Retinal pigment epithelial cell (primary cell): ENCODE measurements around the gene RNLS.

Source experiments
- DNase-seq: peaks from one replicate; pipeline ENCODE4 v3.0.0-alpha.2; 2010; ENCODE audit warnings: low read depth
- H3K4me3 ChIP-seq: 2 replicates; pipeline ENCODE4 v1.5.1; 2011; ENCODE audit warnings: mild to moderate bottlenecking, low read length, control low read depth, moderate library complexity
- TF ChIP-seq, protein P1 (sequence below): conservative IDR thresholded peaks from 2 replicates; pipeline ENCODE4 v1.5.1; 2011; ENCODE audit warnings: low read depth, low read length, control low read depth, inconsistent platforms

RNLS gene

DNA sequence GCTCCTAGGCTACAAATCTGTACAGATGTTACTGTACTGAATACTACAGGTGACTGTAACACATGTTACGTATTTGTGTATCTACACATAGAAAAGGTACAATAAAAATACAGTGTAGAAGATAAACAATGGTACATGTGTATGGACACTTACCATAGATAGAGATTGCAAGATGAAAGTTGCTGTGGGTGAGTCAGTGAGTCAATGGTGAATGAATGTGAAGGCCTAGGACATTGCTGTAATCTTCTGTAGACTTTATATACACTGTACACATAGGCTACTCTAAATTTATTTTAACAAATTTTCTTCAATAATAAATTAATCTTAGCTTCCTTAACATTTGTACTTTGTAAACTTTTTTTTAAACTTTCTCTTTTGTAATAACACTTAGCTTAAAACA lies 205.6 kb downstream of the RNLS start:
- TF ChIP-seq, protein P1, sequence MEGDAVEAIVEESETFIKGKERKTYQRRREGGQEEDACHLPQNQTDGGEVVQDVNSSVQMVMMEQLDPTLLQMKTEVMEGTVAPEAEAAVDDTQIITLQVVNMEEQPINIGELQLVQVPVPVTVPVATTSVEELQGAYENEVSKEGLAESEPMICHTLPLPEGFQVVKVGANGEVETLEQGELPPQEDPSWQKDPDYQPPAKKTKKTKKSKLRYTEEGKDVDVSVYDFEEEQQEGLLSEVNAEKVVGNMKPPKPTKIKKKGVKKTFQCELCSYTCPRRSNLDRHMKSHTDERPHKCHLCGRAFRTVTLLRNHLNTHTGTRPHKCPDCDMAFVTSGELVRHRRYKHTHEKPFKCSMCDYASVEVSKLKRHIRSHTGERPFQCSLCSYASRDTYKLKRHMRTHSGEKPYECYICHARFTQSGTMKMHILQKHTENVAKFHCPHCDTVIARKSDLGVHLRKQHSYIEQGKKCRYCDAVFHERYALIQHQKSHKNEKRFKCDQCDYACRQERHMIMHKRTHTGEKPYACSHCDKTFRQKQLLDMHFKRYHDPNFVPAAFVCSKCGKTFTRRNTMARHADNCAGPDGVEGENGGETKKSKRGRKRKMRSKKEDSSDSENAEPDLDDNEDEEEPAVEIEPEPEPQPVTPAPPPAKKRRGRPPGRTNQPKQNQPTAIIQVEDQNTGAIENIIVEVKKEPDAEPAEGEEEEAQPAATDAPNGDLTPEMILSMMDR: no peak
- DNase-seq: no peak
- no peak overlapping the region for H3K4me3 ChIP-seq

DNA sequence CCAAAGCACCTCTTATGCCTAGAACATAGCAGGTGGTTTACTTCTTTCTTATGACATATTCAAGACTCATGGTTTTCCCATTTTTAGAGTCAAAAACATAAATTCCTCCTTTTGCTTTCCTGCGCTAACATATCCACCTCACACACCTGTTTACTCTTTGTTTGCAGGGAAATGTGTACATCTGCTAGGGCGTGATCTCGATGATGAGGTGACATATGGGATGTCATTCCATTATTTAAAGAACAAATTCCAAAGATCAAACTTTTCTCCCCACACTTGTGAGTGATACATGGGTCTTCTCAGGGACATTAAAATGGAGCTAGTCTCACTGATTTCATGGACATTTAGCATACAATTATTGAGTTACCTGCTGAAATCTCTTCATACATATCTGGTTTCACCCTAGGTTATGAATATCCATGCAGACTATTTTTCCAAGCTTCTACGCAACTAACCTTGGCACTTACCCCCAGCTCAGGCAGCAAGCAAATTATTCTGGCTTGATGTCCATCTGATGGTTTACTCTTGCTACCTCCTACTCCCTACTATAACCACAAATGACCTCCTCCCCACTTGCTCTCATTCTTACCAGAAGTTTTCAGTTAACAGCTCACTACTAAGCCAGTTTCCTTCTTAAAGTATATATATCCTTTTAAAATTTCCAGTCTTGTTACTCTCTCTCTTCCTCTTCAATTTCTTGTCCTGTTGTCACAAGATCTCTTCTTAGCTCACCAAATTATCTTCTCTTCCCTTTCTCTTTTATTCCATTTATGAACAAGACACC lies 208.5 kb downstream of the RNLS start:
- H3K4me3 ChIP-seq: no peak overlapping the region
- TF ChIP-seq, protein P1: no peak
- DNase-seq: no peak

DNA sequence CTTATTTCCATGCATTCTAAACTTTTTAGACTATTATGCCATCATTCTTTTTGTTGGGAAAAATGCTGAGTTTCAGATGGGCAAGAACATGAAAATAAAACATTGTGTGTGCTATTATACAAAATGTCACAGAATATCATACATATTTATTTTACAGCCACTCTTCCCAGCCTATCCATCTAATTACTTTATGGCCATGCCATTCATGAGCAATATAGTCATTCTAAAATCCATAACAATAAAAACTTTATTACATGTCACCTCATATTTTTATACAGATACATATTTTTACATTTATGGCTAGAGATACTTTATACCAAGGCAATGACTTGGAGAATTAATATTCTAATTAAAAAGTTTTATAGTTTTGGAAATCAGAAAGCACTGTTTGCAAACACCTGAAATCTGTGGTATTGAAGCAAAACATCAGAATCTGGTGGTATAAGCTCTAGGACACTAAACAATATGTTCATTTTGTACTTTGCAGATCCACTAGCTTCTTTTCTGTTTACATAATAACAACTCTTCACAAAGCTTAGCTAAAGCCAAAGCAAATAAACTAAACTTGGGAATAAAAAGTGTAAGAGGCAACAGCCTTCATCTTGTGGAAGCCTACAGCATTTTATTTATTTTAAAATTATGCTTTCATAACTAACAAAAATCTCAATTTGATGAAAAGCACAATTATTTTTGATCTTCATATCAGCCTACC lies 210.1 kb downstream of the RNLS start:
- TF ChIP-seq, protein P1: no peak
- no peak overlapping the region for H3K4me3 ChIP-seq
- DNase-seq: no peak

DNA sequence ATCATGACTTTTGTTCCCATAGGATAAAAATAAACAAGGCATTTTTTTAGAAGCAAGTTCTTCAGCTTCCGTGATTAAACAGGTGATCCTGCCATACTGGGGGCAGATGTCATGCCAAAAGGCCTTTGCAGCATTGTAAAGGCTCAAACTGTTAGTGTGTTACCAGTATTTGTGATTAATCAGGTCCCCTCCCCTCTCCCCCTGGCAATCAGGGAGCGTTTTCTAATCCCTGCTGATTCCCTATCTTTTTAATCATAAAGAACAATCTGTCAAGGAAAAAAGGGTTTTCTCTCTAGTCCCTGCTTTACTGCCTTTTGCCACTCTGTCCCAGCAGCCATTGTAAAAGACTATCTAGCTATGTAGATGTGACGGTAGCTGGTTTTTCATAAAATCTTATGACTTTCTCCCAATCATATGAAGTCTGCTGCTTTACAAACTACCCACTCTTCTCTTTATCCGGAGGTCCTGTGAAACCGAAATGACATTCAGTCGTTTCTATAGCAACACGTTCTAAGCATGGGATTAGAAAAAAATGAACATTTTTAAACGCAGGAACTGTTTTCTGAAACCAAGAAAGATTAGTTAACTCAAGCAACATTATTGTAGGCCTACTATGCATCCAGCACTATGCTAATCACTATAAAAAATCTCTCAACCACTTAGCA lies 210.9 kb downstream of the RNLS start:
- TF ChIP-seq, protein P1: no peak
- DNase-seq: no peak

DNA sequence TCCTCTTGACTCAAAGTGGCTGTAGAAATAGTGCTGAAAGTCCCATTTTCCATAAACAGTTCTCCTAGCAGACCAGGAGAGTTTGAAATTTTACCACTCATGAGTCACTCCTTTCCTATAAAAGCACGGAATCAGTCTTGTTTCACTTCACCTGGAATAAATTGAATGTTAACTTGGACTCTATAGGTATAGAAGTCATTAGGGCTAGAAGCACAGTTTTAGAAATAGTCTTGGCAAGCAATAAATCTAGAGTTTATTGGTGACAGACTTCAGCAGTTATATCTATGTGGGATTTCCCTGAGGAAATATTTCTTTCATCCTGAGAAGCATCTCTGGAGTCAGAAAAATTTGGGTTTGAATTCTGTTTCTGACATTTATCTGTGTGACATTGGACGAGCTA lies 212.4 kb downstream of the RNLS start:
- TF ChIP-seq, protein P1: no peak
- no peak for DNase-seq
- no peak overlapping the region for H3K4me3 ChIP-seq

More for the DNA sequence above, 210.9 kb downstream of the RNLS start:
- H3K4me3 ChIP-seq: no peak overlapping the region

DNA sequence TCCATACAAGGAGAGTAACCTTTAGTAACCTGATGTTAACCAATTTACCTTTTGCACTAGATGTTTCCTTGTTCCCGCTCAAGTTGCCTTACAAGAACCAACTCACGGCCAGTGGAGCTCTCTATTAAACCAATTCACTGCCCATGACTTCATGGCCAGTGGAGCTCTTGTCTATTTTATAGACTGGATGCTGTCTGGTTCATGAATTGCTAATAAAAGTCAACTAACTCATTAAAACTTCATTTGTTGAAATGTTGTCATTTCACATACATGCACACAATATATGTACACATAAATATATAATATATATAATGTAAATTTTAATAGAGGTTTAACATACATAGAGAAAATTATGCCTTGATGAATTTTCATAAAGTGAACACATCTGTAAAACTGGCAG lies 216.3 kb downstream of the RNLS start:
- no peak overlapping the region for H3K4me3 ChIP-seq
- TF ChIP-seq, protein P1: no peak
- DNase-seq: no peak
